ENCODE results near the gene YY1. TPM values are rescaled to one million over a fixed set of nuclear protein-coding genes. Genes with fewer than 3 reads are reported as not detected.
A peak's percentile ranks its signal among the peaks of the same experiment; 100 is the strongest.

The YY1 gene
- total RNA-seq, 4 donors from 2014 or later = 40.2 to 61.7 (median 53.2) TPM

- no peak for DNase-seq
- Histone ChIP-seq H3K9me3 (no peaks in the 10 kb centered on the region), H3K4me1 (no peaks in the 10 kb centered on the region), H3K27ac (peak overlapping the region in 1 of 2 donors; percentile 8), H3K36me3 (no peaks in the 10 kb centered on the region), H3K27me3 (no peaks in the 10 kb centered on the region), H3K4me3 (no peak overlapping the region)
- intact Hi-C loops (cut with DNase I; ENCODE audit: low total_unique reads) = no loop called here
- TF ChIP-seq CTCF (IDR thresholded peaks at IDR 0.05) = no peak
- no peak for TF ChIP-seq POLR2A (IDR thresholded peaks at IDR 0.05)
Observed at GRCh38 chr14:100262545-100262944, 23.6 kb downstream of the YY1 start.

- Histone ChIP-seq H3K27me3 (no peaks in the 10 kb centered on the region), H3K4me3 (no peak overlapping the region), H3K36me3 (no peaks in the 10 kb centered on the region), H3K9me3 (no peaks in the 10 kb centered on the region), H3K27ac (no peak overlapping the region), H3K4me1 (no peaks in the 10 kb centered on the region)
- DNase-seq = no peak
- no peak for TF ChIP-seq POLR2A (IDR thresholded peaks at IDR 0.05)
- TF ChIP-seq CTCF (IDR thresholded peaks at IDR 0.05) = no peak
- intact Hi-C loops (cut with DNase I; ENCODE audit: low total_unique reads) = no loop called here
Observed at GRCh38 chr14:100263141-100263540, 24.2 kb downstream of the YY1 start.

- Histone ChIP-seq H3K9me3 (no peaks in the 10 kb centered on the region), H3K36me3 (no peaks in the 10 kb centered on the region), H3K27me3 (no peaks in the 10 kb centered on the region), H3K27ac (no peak overlapping the region), H3K4me3 (no peak overlapping the region), H3K4me1 (no peaks in the 10 kb centered on the region)
- no peak for DNase-seq
- no peak for TF ChIP-seq CTCF (IDR thresholded peaks at IDR 0.05)
- TF ChIP-seq POLR2A (IDR thresholded peaks at IDR 0.05) = no peak
- intact Hi-C loops (cut with DNase I; ENCODE audit: low total_unique reads) = no loop called here
Observed at GRCh38 chr14:100267990-100268389, 29.0 kb downstream of the YY1 start.

GRCh38 chr14:100268591-100269207 lies 29.8 kb downstream of the YY1 start:
- H3K9me3 ChIP-seq = no peaks in the 10 kb centered on the region
- DNase-seq = no peak
- no peak overlapping the region for H3K27ac ChIP-seq
- H3K4me3 ChIP-seq = no peak overlapping the region
- H3K4me1 ChIP-seq = no peaks in the 10 kb centered on the region
- no peaks in the 10 kb centered on the region for H3K36me3 ChIP-seq
- H3K27me3 ChIP-seq = no peaks in the 10 kb centered on the region
- intact Hi-C loops (cut with DNase I; ENCODE audit: low total_unique reads) = no loop called here
- TF ChIP-seq POLR2A (IDR thresholded peaks at IDR 0.05) (no peak), CTCF (IDR thresholded peaks at IDR 0.05) (no peak)

GRCh38 chr14:100271247-100271939 lies 32.4 kb downstream of the YY1 start:
- TF ChIP-seq POLR2A (IDR thresholded peaks at IDR 0.05) (no peak), CTCF (IDR thresholded peaks at IDR 0.05) (peak in 2 of 4 experiments; percentile 5 to 27)
- intact Hi-C loops (cut with DNase I; ENCODE audit: low total_unique reads) = no loop called here
- no peaks in the 10 kb centered on the region for H3K9me3 ChIP-seq
- no peaks in the 10 kb centered on the region for H3K27me3 ChIP-seq
- no peak overlapping the region for H3K27ac ChIP-seq
- H3K4me1 ChIP-seq = no peaks in the 10 kb centered on the region
- H3K36me3 ChIP-seq = no peaks in the 10 kb centered on the region
- no peak for DNase-seq
- no peak overlapping the region for H3K4me3 ChIP-seq

Data from uterus (tissue), 4 donors.